ENCODE measurements around the gene CD3D.

CD3D gene

GRCh38 chr11:118342503-118343161 is at the start of gene CD3D:
Gene CD3D (minus strand): TSS chr11:118342705. CDS start chr11:118342607, 98 bp downstream.
- DNase-seq (ENCODE audit: low read depth), result no peak

- DNase-seq (ENCODE audit: low read depth), result no peak
These were observed 41.2 kb upstream of the CD3D start for GRCh38 chr11:118383657-118384056.

GRCh38 chr11:118382954-118383353 is 40.4 kb upstream of the CD3D start:
- DNase-seq (ENCODE audit: low read depth), result no peak

GRCh38 chr11:118380571-118380970 is 38.1 kb upstream of the CD3D start:
- no peak for DNase-seq (ENCODE audit: low read depth)

- DNase-seq (ENCODE audit: low read depth), result no peak
These were observed 37.0 kb upstream of the CD3D start for GRCh38 chr11:118379497-118379896.

GRCh38 chr11:118375978-118376377 is 33.5 kb upstream of the CD3D start:
- no peak for DNase-seq (ENCODE audit: low read depth)

- DNase-seq (ENCODE audit: low read depth), result no peak
These were observed 32.2 kb upstream of the CD3D start for GRCh38 chr11:118374729-118375128.

- DNase-seq (ENCODE audit: low read depth), result no peak
These were observed 31.4 kb upstream of the CD3D start for GRCh38 chr11:118373871-118374270.

GRCh38 chr11:118373263-118373662 is 30.8 kb upstream of the CD3D start:
- DNase-seq (ENCODE audit: low read depth), result no peak

GRCh38 chr11:118370774-118371173 is 28.3 kb upstream of the CD3D start:
- DNase-seq (ENCODE audit: low read depth), result no peak

GRCh38 chr11:118366287-118366686 is 23.8 kb upstream of the CD3D start:
- no peak for DNase-seq (ENCODE audit: low read depth)

GRCh38 chr11:118364956-118365615 is 22.6 kb upstream of the CD3D start:
- DNase-seq (ENCODE audit: low read depth), result no peak

GRCh38 chr11:118359295-118359958 is 16.9 kb upstream of the CD3D start, which contains the start of gene UBE4A:
Gene UBE4A (plus strand): TSS chr11:118359600. CDS start chr11:118365081, 5,481 bp downstream.
- peak; percentile 98 for DNase-seq (ENCODE audit: low read depth)

- no peak for DNase-seq (ENCODE audit: low read depth)
These were observed 15.6 kb upstream of the CD3D start for GRCh38 chr11:118358071-118358470.

GRCh38 chr11:118353084-118353710 is 10.7 kb upstream of the CD3D start:
- no peak for DNase-seq (ENCODE audit: low read depth)

- no peak for DNase-seq (ENCODE audit: low read depth)
These were observed 7.0 kb upstream of the CD3D start for GRCh38 chr11:118349475-118349874.

GRCh38 chr11:118343981-118344515 is 1.5 kb upstream of the CD3D start, which contains the start of gene CD3G:
Gene CD3G (plus strand): TSS chr11:118344344. CDS start chr11:118344424, 80 bp downstream.
- no peak for DNase-seq (ENCODE audit: low read depth)

GRCh38 chr11:118343248-118343647 is 743 bp upstream of the CD3D start:
- DNase-seq (ENCODE audit: low read depth), result no peak

GRCh38 chr11:118341815-118342489 is 553 bp downstream of the CD3D start:
- DNase-seq (ENCODE audit: low read depth), result no peak

GRCh38 chr11:118341261-118341660 is 1.2 kb downstream of the CD3D start:
- no peak for DNase-seq (ENCODE audit: low read depth)

GRCh38 chr11:118340449-118340848 is 2.1 kb downstream of the CD3D start:
- DNase-seq (ENCODE audit: low read depth), result no peak
